Fibroblast of the aortic adventitia (primary cell): Measurements from ENCODE around the gene DUSP2. TPM values are rescaled to one million over a fixed set of nuclear protein-coding genes. Genes with fewer than 3 reads are reported as not detected.

Source experiments
- DNase-seq: peaks from one replicate; pipeline ENCODE4 v3.0.0-alpha.2; 2010; ENCODE audit warnings: low read depth
- H3K4me3 ChIP-seq: 2 replicates; pipeline ENCODE4 v1.5.1; 2011; ENCODE audit warnings: low read depth, mild to moderate bottlenecking, control low read depth, low read length, moderate library complexity
- total RNA-seq: library from RNA; depleted of rRNA; stranded (reverse); fragments of >200 nt; gene quantifications from 2 replicates; pipeline ENCODE4 v1.2.3, GENCODE V29; 2012; ENCODE audit warnings: low replicate concordance
- TF ChIP-seq, protein P1 (sequence below): IDR thresholded peaks from 2 replicates; pipeline ENCODE4 v1.5.1; 2011; ENCODE audit warnings: mild to moderate bottlenecking, low read length, control low read depth, inconsistent platforms; ENCODE audit not compliant: insufficient read depth

Gene DUSP2
- total RNA-seq, 1 donor, result 0.36 TPM

DNA sequence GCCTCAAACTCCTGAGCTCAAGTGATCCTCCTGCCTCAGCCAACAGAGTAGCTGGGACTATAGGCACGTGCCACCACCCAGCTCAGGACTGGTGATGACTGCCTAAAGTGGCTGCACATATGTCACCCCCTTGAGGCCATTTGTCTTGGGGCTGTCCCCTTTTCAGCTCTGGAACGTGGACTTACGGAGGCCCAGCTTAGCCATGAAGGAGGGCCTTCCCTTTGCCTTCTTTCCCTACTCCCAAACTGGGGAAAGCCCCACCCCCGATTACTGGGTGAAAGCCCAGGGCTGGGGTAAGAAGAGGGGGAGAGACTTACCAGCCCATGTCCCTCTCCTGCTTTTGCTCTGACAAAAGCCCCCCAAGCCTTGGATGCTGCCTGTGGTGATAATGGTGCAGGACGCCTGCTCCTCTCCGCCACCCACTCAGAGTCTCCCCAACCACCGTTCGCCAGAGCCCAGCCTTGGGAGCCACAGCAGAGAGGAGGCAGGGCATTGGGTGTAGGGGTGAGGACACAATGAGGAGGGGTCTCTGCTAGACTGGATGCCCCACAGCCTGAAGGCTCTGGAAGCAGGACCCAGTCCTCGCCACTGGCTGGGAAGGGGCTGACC is 2.5 kb upstream of the DUSP2 start:
- TF ChIP-seq, protein P1, sequence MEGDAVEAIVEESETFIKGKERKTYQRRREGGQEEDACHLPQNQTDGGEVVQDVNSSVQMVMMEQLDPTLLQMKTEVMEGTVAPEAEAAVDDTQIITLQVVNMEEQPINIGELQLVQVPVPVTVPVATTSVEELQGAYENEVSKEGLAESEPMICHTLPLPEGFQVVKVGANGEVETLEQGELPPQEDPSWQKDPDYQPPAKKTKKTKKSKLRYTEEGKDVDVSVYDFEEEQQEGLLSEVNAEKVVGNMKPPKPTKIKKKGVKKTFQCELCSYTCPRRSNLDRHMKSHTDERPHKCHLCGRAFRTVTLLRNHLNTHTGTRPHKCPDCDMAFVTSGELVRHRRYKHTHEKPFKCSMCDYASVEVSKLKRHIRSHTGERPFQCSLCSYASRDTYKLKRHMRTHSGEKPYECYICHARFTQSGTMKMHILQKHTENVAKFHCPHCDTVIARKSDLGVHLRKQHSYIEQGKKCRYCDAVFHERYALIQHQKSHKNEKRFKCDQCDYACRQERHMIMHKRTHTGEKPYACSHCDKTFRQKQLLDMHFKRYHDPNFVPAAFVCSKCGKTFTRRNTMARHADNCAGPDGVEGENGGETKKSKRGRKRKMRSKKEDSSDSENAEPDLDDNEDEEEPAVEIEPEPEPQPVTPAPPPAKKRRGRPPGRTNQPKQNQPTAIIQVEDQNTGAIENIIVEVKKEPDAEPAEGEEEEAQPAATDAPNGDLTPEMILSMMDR, result no peak
- peak; percentile 3 for DNase-seq
- no peak overlapping the region for H3K4me3 ChIP-seq

DNA sequence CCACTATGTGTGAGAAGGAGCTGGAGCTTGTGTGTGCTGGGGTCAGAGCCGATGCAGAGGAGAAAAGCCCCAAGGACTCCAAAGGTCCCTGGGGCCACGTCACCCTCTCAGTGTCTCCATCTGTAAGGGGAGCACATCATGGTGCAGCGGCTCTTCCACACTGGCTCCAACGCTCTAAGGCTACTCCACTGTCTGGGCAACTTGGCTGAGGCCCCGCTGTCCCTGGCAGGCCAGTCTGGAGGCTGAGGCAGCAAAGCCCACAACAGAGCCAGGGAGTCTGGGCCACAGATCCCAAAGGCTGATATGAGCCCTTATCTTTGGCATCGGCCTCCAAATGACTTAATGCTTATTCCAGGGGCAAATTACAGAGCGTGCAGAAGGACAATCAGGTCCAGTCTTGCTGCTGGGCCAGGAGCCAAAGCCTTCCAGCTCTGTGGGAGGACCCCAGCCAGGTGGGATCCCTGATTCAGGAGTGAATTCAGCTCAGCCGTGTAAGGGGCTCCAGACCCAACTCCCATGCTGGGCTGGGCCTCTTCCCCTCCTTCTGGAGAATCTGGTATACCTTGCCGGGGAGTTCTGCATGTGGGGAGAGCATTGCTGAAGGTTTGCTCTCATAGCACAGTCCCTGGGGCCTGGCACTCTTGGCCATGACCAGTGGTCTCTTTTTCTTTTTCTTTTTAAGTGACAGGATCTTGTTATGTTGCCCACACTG is 1.8 kb upstream of the DUSP2 start:
- TF ChIP-seq, protein P1, result no peak
- peak; percentile 46 for DNase-seq
- H3K4me3 ChIP-seq, result no peak overlapping the region

DNA sequence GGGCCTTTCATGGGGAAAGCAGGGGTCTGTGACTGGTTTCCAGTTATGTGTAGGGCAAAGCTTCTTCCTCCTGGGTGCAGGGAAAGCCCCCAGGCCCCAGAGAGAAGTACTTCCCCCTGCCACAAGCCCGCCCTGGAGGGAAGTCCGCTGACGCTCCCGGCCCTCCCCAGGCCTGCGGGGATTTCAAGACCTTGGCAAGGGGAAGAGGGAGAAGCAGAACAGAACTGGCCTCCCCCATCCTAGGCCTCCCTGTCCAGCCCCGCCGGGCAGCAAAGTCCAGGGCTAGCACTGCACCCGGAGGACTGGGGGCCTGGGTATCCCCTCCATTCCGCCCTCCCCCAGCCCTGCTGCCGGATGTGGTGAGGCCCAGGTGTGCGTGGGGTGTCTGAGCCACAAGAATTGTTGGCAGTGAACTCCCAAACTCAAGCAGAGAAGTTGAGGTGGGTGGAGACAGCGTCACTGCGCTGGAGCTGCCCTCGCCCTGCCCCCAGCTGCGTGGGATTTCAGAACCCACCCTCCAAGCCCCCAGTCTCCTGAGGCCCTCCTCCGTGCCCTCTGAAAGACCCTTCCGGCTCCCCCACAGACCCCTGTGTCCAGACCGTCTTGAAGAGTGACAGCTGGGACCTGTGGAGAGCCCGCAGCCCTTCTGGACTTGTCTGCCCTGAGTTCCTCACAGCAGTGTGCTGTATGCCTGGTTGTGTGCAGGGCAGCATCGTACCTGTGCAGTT is 1.1 kb upstream of the DUSP2 start:
- TF ChIP-seq, protein P1, result no peak
- no peak overlapping the region for H3K4me3 ChIP-seq
- no peak for DNase-seq

DNA sequence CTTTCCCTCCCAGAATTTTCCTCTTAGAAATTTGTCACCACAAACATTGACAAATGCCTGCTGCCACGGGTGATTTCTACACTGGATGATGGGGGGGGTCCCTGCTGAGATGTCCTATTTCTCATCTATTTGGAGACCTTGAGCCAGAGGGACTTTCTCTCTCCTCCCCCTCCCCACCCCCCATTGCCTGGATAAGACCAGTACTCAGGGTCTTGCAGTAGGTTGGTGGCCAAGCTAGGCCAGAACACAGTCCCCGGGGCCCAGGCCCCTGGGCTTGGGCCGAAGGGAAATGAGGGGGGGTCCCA is 560 bp upstream of the DUSP2 start:
- DNase-seq, result no peak
- H3K4me3 ChIP-seq, result peak overlapping the region; percentile 70
- TF ChIP-seq, protein P1, result no peak

DNA sequence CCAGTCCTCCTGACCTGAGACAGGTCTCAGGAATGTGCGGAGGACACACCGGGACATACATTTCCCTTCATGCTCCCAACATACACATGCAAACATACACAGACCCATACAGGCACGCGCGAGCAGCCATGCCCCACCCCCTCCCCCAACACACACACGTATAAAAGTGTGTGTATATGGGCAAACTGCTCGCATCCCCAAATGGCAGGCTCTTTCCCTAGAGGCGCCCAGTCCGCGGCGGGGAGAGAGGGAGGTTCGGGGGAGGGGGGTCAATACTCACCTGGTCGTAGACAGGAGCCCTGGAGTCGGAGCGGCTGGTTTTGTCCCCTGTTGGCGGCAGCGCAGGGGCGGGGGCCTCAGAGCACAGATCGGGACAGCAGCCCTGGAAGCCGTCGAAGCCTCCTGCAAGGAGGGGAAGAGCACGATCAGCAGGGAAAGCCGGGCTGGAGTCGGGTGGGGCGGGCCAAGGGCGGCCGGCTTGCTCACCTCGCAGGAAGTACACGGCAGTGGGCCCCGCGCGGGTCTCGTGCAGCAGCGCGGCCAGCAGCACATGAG is 682 bp downstream of the DUSP2 start:
- TF ChIP-seq, protein P1, result no peak
- no peak for DNase-seq
- H3K4me3 ChIP-seq, result peak overlapping the region; percentile 70

DNA sequence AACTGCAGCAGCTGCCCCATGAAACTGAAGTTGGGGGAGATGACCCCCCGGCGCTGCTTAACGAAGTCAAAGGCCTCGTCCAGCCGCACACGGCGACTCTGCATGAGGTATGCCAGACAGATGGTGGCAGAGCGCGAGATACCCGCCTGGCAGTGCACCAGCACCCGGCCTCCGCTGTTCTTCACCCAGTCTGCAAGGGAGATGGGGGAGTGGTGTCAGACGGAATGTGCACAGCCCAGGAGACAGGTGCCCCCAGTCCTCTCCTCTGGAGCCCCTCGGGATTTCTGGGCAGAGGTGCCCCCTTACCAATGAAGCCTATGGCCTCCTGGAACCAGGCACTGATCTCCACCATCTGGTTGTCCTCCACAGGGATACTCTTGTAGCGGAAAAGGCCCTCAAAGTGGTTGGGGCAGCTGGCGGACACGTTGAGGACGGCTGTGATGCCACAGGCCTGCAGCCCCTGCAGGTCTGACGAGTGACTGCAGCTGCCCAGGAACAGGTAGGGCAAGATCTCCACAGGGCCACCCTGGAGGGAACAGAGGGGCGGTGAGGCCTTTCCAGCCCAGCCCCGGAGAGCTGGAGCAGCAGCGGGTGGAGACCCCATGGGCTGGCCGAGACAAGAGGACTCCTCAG is 1.3 kb downstream of the DUSP2 start:
- TF ChIP-seq, protein P1, result peak; percentile 5
- no peak for DNase-seq
- H3K4me3 ChIP-seq, result no peak overlapping the region
